Mucosa of descending colon (tissue), 3 donors: Measurements from ENCODE around the gene SLC4A8. TPM values are rescaled to one million over a fixed set of nuclear protein-coding genes. Genes with fewer than 3 reads are reported as not detected.

Experiments used
- ATAC-seq: fragments of 200-7000 bp; cut with Tn5 transposase; one replicate; pipeline ENCODE4 v1.9.1; 2020; ENCODE audit warnings: mild to moderate bottlenecking, moderate library complexity
- DNase-seq, 3 donors: peaks; one replicate each; pipeline ENCODE4 v3.0.0-alpha.2; 2020
- H3K36me3 ChIP-seq: fragments of 200-600 bp; one replicate; pipeline ENCODE4 v1.8.0; 2021; ENCODE audit warnings: low read depth, mild to moderate bottlenecking
- H3K4me1 ChIP-seq: fragments of 200-600 bp; one replicate; pipeline ENCODE4 v1.8.0; 2021; ENCODE audit warnings: low read depth, mild to moderate bottlenecking
- H3K4me3 ChIP-seq: fragments of 200-600 bp; one replicate; pipeline ENCODE4 v1.8.0; 2021; ENCODE audit warnings: mild to moderate bottlenecking
- H3K9me3 ChIP-seq: fragments of 200-600 bp; one replicate; pipeline ENCODE4 v1.8.0; 2021; ENCODE audit warnings: mild to moderate bottlenecking
- CTCF ChIP-seq: fragments of 200-600 bp; IDR thresholded peaks from one replicate; pipeline ENCODE4 v1.8.0; 2022; ENCODE audit warnings: antibody characterized with exemption, mild to moderate bottlenecking
- intact Hi-C, 2 donors: fragments of 100-400 bp; cut with DNase I in 1 of 2; cut with micrococcal nuclease in 1 of 2; formaldehyde crosslinking; loops; one replicate each; pipeline versions ENCODE4 v1.11.0 to v1.11.1; 2022; cut with DNase I, micrococcal nuclease
- total RNA-seq, 3 donors: library from RNA; stranded (reverse); fragmentation: NEBNext Ultra II Directional in 2 of 3; extraction: Animal tissue kit (Norgen Biotek cat#: 25700) in 2 of 3; gene quantifications; one replicate each; pipeline versions ENCODE4 v1.2.1 to v1.2.4, GENCODE V29; 2021 to 2023
- donor health status: DM: no; HTN: no; CAD: no; lungs with moderate emphysema.
- donor health status: DM: no; HTN: no; CAD: no.
- donor health status: DM: no; HTN: yes; CAD: no.

SLC4A8 gene
- total RNA-seq, 3 donors from 2014 or later = 0.84 to 1.8 (median 1.5) TPM

- H3K4me1 ChIP-seq = peaks cover 17% of the 10 kb centered on the region
- ATAC-seq = peak; percentile 90
These were observed 18.8 kb upstream of the SLC4A8 start for GRCh38 chr12:51405801-51406207.

GRCh38 chr12:51406290-51406689, 18.3 kb upstream of the SLC4A8 start:
- Histone ChIP-seq H3K4me3 (no peak overlapping the region), H3K9me3 (no peaks in the 10 kb centered on the region), H3K36me3 (no peaks in the 10 kb centered on the region), H3K4me1 (peaks cover 12% of the 10 kb centered on the region)
- intact Hi-C loops = no loop called here
- peak; percentile 77 for ATAC-seq
- DNase-seq = no peak
- no peak for TF ChIP-seq CTCF

More at GRCh38 chr12:51405801-51406207, 18.8 kb upstream of the SLC4A8 start:
- Histone ChIP-seq H3K9me3 (no peaks in the 10 kb centered on the region), H3K4me3 (no peak overlapping the region), H3K36me3 (no peaks in the 10 kb centered on the region)
- intact Hi-C loops = no loop called here
- DNase-seq = no peak
- no peak for TF ChIP-seq CTCF

GRCh38 chr12:51406859-51407258, 17.8 kb upstream of the SLC4A8 start:
- no peaks in the 10 kb centered on the region for H3K36me3 ChIP-seq
- no peak overlapping the region for H3K4me3 ChIP-seq
- intact Hi-C loops = no loop called here
- TF ChIP-seq CTCF = no peak
- peaks cover 10% of the 10 kb centered on the region for H3K4me1 ChIP-seq
- no peak for ATAC-seq
- DNase-seq = no peak
- H3K9me3 ChIP-seq = no peaks in the 10 kb centered on the region

- H3K4me3 ChIP-seq = no peak overlapping the region
- H3K9me3 ChIP-seq = no peaks in the 10 kb centered on the region
- H3K36me3 ChIP-seq = no peaks in the 10 kb centered on the region
- no peak for TF ChIP-seq CTCF
- DNase-seq (no peak), ATAC-seq (no peak)
- peaks cover 10% of the 10 kb centered on the region for H3K4me1 ChIP-seq
- intact Hi-C loops = no loop called here
These were observed 17.0 kb upstream of the SLC4A8 start for GRCh38 chr12:51407604-51408003.

- Histone ChIP-seq H3K36me3 (no peaks in the 10 kb centered on the region), H3K4me1 (peaks cover 10% of the 10 kb centered on the region), H3K4me3 (no peak overlapping the region), H3K9me3 (no peaks in the 10 kb centered on the region)
- no peak for ATAC-seq
- intact Hi-C loops = no loop called here
- no peak for TF ChIP-seq CTCF
- DNase-seq = no peak
These were observed 14.8 kb upstream of the SLC4A8 start for GRCh38 chr12:51409846-51410245.

GRCh38 chr12:51413149-51413548, 11.5 kb upstream of the SLC4A8 start:
- Histone ChIP-seq H3K9me3 (no peaks in the 10 kb centered on the region), H3K4me3 (no peak overlapping the region), H3K4me1 (no peaks in the 10 kb centered on the region), H3K36me3 (no peaks in the 10 kb centered on the region)
- ATAC-seq = no peak
- no peak for TF ChIP-seq CTCF
- intact Hi-C loops = no loop called here
- no peak for DNase-seq
